Vagina (tissue), 2 donors: Measurements from ENCODE around the gene CIAPIN1. TPM values are rescaled to one million over a fixed set of nuclear protein-coding genes. Genes with fewer than 3 reads are reported as not detected.

Experiments used
- DNase-seq, 2 donors: peaks; one replicate each; pipeline ENCODE4 v3.0.0-alpha.2; 2017; ENCODE audit errors: extremely low spot score in 2 of 2
- H3K27ac ChIP-seq: fragments of 200-600 bp; sonication (generic); one replicate; pipeline ENCODE4 v1.5.1; 2019
- H3K27me3 ChIP-seq: fragments of 200-600 bp; sonication (generic); one replicate; pipeline ENCODE4 v1.5.1; 2019
- H3K36me3 ChIP-seq, 2 donors: fragments of 200-600 bp; sonication (generic); one replicate each; pipeline ENCODE4 v1.5.1; 2017 to 2019
- H3K4me1 ChIP-seq: fragments of 200-600 bp; sonication (generic); one replicate; pipeline ENCODE4 v1.5.1; 2019
- H3K4me3 ChIP-seq, 2 donors: fragments of 200-600 bp; sonication (generic); 1 replicate in 1 of 2; 2 replicates in 1 of 2; pipeline ENCODE4 v1.5.1; 2016 to 2019
- H3K9me3 ChIP-seq: fragments of 200-600 bp; sonication (generic); one replicate; pipeline ENCODE4 v1.5.1; 2019
- CTCF ChIP-seq, 3 experiments: fragments of 450-650 bp in 2 of 3; fragments of 200-600 bp in 1 of 3; sonication (generic) in 1 of 3; IDR thresholded peaks; one replicate each; pipeline ENCODE4 v1.5.1; 2017 to 2019; ENCODE audit warnings: antibody characterized with exemption in 3 of 3, mild to moderate bottlenecking in 2 of 3, moderate library complexity in 2 of 3
- POLR2A ChIP-seq, 2 donors: fragments of 450-650 bp; IDR thresholded peaks; one replicate each; pipeline ENCODE4 v1.6.1; 2017; ENCODE audit warnings: antibody characterized with exemption in 2 of 2, mild to moderate bottlenecking in 2 of 2, moderate library complexity in 2 of 2
- POLR2AphosphoS5 ChIP-seq, 2 donors: sonication (generic); formaldehyde crosslinking; IDR thresholded peaks; one replicate each; pipeline ENCODE4 v1.9.0; 2017; ENCODE audit warnings: antibody characterized with exemption in 2 of 2, mild to moderate bottlenecking in 2 of 2, low read depth in 1 of 2; ENCODE audit not compliant: insufficient read depth in 1 of 2
- intact Hi-C: fragments of 100-400 bp; cut with DNase I; formaldehyde crosslinking; loops from one replicate; pipeline ENCODE4 v1.15.1; 2023
- total RNA-seq: library from RNA; depleted of rRNA; stranded (reverse); fragments of >200 nt; gene quantifications from one replicate; pipeline ENCODE4 v1.2.3, GENCODE V29; 2016

The CIAPIN1 gene
- 28.0 TPM for total RNA-seq

DNA sequence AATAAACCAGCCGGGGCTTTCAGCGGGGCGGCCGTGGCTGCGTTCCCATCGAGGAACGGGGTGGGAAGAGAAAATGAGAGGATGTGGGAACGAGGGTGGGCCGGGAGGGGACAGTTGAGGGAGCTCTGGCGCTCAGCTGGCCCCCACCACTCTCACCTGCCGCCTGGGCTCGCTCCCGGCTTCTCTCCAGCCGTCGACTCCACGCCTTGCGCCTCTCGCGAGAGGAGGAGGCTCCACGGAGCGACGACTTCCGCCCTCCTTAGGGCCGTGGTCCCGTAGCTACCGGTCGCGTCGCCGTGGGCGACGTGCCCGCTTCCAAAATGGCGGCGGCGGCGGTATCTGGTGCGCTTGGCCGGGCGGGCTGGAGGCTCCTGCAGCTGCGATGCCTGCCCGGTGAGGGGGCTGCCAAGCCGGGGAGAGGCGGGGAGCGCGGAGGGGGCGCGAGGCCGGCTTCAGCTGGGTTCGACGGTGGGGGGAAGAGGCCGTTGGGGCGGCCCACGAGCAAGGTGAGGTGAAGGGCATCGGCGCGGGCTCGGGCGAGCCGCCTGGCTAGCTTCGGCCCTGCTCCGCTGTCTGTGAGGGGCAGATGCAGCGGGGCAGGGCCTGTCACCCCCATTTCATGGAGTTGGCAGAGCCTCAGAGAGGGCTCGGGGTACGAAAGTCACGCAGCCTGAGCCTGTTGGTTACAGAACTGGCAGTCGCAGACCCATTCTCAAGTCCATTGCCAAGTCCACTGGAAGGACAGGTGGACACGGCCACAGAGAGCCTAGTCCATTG lies at the start of gene CIAPIN1, which contains the start of gene COQ9:
Gene CIAPIN1 (minus strand): TSS at position 200 of the 777 bp plus-strand sequence. CDS start 6,457 bp downstream, outside the sequence.
Gene COQ9 (plus strand): TSS at position 294 of the 777 bp plus-strand sequence. CDS start 27 bp downstream, at position 321.
- no peak for TF ChIP-seq CTCF (IDR thresholded peaks at IDR 0.05)
- TF ChIP-seq POLR2AphosphoS5 (IDR thresholded peaks at IDR 0.05; ENCODE audit: insufficient read depth in 1 of 2, low read depth in 1 of 2), result peak; percentile 87 to 91
- TF ChIP-seq POLR2A (IDR thresholded peaks at IDR 0.05), result peak in 1 of 2 donors; percentile 43
- DNase-seq, result no peak
- intact Hi-C loops, result no loop called here
- H3K27me3 ChIP-seq, result no peaks in the 10 kb centered on the region
- peaks cover 0 to 7% of the 10 kb centered on the region in 2 donors for H3K36me3 ChIP-seq
- peaks cover 35% of the 10 kb centered on the region for H3K4me1 ChIP-seq
- H3K9me3 ChIP-seq, result no peaks in the 10 kb centered on the region
- H3K27ac ChIP-seq, result peak within 1 kb of the TSS; percentile 85
- peak within 1 kb of the TSS; percentile 68 to 83 for H3K4me3 ChIP-seq

DNA sequence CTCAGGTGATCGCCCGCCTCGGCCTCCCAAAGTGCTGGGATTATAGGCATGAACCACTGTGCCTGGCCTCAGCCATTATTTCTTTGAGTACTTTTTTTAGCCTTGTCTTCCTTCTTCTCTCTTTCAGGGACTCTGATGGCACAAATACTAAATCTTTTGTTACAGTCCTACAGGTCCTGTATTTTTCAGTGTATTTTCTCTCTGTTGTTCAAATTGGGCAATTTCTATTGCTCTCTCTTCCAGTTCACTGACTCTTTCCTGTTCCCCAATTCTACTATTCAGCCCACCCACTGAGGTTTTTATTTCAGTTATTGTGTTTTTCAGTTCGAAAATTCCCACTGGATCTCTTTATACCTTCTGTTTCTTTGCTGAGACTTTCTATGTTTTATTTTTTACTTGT lies 46.6 kb upstream of the CIAPIN1 start:
- Histone ChIP-seq H3K4me1 (no peaks in the 10 kb centered on the region), H3K27me3 (no peaks in the 10 kb centered on the region), H3K9me3 (no peaks in the 10 kb centered on the region), H3K27ac (no peak overlapping the region), H3K4me3 (no peak overlapping the region), H3K36me3 (no peaks in the 10 kb centered on the region)
- DNase-seq, result no peak
- no peak for TF ChIP-seq CTCF (IDR thresholded peaks at IDR 0.05)
- no peak for TF ChIP-seq POLR2AphosphoS5 (IDR thresholded peaks at IDR 0.05; ENCODE audit: insufficient read depth in 1 of 2, low read depth in 1 of 2)
- TF ChIP-seq POLR2A (IDR thresholded peaks at IDR 0.05), result no peak
- intact Hi-C loops, result no loop called here

- no peaks in the 10 kb centered on the region for H3K9me3 ChIP-seq
- TF ChIP-seq CTCF (IDR thresholded peaks at IDR 0.05) (no peak), POLR2AphosphoS5 (IDR thresholded peaks at IDR 0.05; ENCODE audit: insufficient read depth in 1 of 2, low read depth in 1 of 2) (no peak), POLR2A (IDR thresholded peaks at IDR 0.05) (no peak)
- intact Hi-C loops, result no loop called here
These were observed 42.0 kb upstream of the CIAPIN1 start for GRCh38 chr16:57489229-57489628.

GRCh38 chr16:57486858-57487834 lies 40.0 kb upstream of the CIAPIN1 start:
- no peaks in the 10 kb centered on the region for H3K27me3 ChIP-seq
- DNase-seq, result no peak
- no peaks in the 10 kb centered on the region for H3K36me3 ChIP-seq
- TF ChIP-seq POLR2A (IDR thresholded peaks at IDR 0.05) (no peak), POLR2AphosphoS5 (IDR thresholded peaks at IDR 0.05; ENCODE audit: insufficient read depth in 1 of 2, low read depth in 1 of 2) (no peak), CTCF (IDR thresholded peaks at IDR 0.05) (no peak)
- intact Hi-C loops, result no loop called here
- H3K4me1 ChIP-seq, result peaks cover 37% of the 10 kb centered on the region
- H3K4me3 ChIP-seq, result peak overlapping the region; percentile 85 to 93
- peak overlapping the region; percentile 77 for H3K27ac ChIP-seq
- H3K9me3 ChIP-seq, result no peaks in the 10 kb centered on the region

More at GRCh38 chr16:57489229-57489628, 42.0 kb upstream of the CIAPIN1 start:
- no peaks in the 10 kb centered on the region for H3K36me3 ChIP-seq
- no peak for DNase-seq
- H3K27me3 ChIP-seq, result no peaks in the 10 kb centered on the region
- H3K4me3 ChIP-seq, result no peak overlapping the region
- no peak overlapping the region for H3K27ac ChIP-seq
- H3K4me1 ChIP-seq, result peaks cover 25% of the 10 kb centered on the region
